VCaP (cell line): ENCODE results near the gene TTLL6.

Source experiments
- H3K27ac ChIP-seq: fragments of 450-650 bp; 2 replicates; pipeline ENCODE4 v1.5.1; 2017
- CTCF ChIP-seq: fragments of 450-650 bp; conservative IDR thresholded peaks from 2 replicates; pipeline ENCODE4 v1.5.1; 2017; ENCODE audit warnings: mild to moderate bottlenecking, moderate library complexity

TTLL6 gene

GRCh38 chr17:48795444-48796162 lies 21.4 kb downstream of the TTLL6 start:
- peak overlapping the region; percentile 99 for H3K27ac ChIP-seq
- TF ChIP-seq CTCF: no peak

- no peak for TF ChIP-seq CTCF
- peak overlapping the region; percentile 99 for H3K27ac ChIP-seq
These were observed 24.8 kb downstream of the TTLL6 start for GRCh38 chr17:48792033-48792798.

- peak; percentile 93 for TF ChIP-seq CTCF
- peak overlapping the region; percentile 99 for H3K27ac ChIP-seq
These were observed 25.6 kb downstream of the TTLL6 start for GRCh38 chr17:48791128-48792032.

GRCh38 chr17:48790607-48791127 lies 26.4 kb downstream of the TTLL6 start:
- peak overlapping the region; percentile 99 for H3K27ac ChIP-seq
- no peak for TF ChIP-seq CTCF

GRCh38 chr17:48787828-48788227 lies 29.2 kb downstream of the TTLL6 start:
- H3K27ac ChIP-seq: no peak overlapping the region; the same call in 1 of the 2 replicates
- TF ChIP-seq CTCF: no peak

GRCh38 chr17:48779421-48779820 lies 37.6 kb downstream of the TTLL6 start:
- TF ChIP-seq CTCF: no peak
- H3K27ac ChIP-seq: no peak overlapping the region
